ENCODE results near the gene PPP4R2. TPM values are rescaled to one million over a fixed set of nuclear protein-coding genes. Genes with fewer than 3 reads are reported as not detected.

Gene PPP4R2
- total RNA-seq, 4 donors from 2014 or later, result 31.0 to 60.5 (median 47.0) TPM

DNA sequence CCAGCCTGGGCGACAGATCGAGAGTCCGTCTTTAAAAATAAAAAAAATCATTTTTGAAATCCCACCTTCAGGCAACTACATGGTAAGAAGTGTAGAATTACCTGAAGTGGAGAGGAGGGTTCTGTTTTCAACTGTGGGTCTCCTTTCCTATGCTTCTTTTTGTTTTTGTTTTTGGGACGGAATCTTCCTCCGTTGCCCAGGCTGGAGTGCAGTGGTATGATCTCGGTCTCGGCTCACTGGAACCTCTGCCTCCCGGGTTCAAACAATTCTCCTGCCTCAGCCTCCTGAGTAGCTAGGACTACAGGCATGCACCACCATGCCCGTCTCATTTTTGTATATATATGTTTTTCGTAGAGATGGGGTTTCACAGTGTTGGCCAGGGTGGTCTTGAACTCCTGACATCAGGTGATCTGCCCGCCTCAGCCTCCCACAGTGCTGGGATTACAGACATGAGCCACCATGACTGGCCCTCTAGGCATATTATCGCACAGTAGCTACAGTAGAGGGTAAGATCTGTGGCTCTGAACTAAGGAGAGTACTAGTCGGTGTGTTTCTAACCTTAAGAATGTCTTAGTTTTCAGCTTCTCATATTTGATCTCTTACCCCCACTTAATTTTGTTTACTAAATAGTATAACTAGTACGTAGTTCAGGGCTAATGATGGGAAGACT is 73.3 kb downstream of the PPP4R2 start:
- no peak overlapping the region for H3K27ac ChIP-seq
- peaks cover 4 to 16% of the 10 kb centered on the region in 2 donors for H3K4me1 ChIP-seq
- intact Hi-C loops (cut with DNase I; ENCODE audit: low total_unique reads), result no loop called here
- in situ Hi-C loops (cut with MboI; ENCODE audit: low sequenced_read_pairs in 4 of 4), result loop anchor here (25.0 kb wide), 3 partner anchors 133 to 233 kb away; partner anchors contain the start of gene SHQ1 (in 2 of the 4)
- no peaks in the 10 kb centered on the region for H3K9me3 ChIP-seq
- H3K4me3 ChIP-seq, result no peak overlapping the region
- ATAC-seq (no peak), DNase-seq (no peak)
- no peak for TF ChIP-seq CTCF (IDR thresholded peaks at IDR 0.05 in 4 of 5, conservative IDR thresholded peaks at IDR 0.05 in 1 of 5)
- no peak for TF ChIP-seq POLR2A (IDR thresholded peaks at IDR 0.05)
- H3K27me3 ChIP-seq, result no peaks in the 10 kb centered on the region
- peaks cover 0 to 13% of the 10 kb centered on the region in 2 donors for H3K36me3 ChIP-seq

DNA sequence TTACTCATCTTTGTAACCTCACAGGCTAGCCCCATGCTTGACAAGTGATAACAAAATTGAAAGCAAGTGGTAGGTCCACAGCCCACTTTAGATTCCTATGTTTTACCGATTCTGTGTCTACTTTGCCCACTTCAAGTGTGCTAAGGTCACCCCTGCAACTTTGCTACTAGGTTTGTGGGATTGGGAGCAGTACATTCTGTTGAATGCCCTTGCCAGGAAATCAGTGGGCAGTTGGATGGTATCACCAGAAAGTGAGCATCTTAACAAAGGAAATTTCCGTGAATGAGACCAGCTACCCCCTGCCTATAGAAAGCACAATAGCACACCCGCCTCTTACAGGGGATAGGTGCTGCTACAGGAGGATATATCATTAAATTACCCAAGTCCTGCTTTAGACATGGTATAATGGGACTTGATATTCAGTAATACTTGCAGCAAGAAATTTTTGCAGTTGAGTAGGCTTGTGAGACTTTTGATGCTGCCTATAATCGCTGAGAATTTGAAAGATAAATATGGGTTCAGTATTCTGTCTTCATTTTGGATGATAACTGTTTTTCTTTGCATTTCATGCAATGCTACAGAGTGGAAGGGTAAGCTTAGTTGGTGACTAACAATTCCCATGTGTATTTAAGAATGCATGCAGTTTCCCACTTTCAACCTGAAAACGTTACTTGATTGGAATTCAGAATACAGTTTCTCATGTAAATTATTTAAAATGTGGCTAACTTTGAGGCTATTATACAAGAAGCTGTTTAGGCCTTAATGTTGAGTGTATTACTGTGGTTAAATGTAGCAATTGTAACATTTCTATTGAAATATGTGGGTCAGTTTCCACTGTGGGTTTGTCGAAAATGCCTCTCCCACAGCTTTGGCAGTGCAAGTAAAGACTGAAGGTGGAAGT is 74.3 kb downstream of the PPP4R2 start:
- in situ Hi-C loops (cut with MboI; ENCODE audit: low sequenced_read_pairs in 4 of 4), result loop anchor here (25.0 kb wide), 3 partner anchors 134 to 234 kb away; partner anchors contain the start of gene SHQ1 (in 2 of the 4)
- DNase-seq (no peak), ATAC-seq (no peak)
- no peaks in the 10 kb centered on the region for H3K27me3 ChIP-seq
- intact Hi-C loops (cut with DNase I; ENCODE audit: low total_unique reads), result no loop called here
- TF ChIP-seq CTCF (IDR thresholded peaks at IDR 0.05 in 4 of 5, conservative IDR thresholded peaks at IDR 0.05 in 1 of 5) (no peak), POLR2A (IDR thresholded peaks at IDR 0.05) (no peak)
- no peak overlapping the region for H3K27ac ChIP-seq
- H3K9me3 ChIP-seq, result no peaks in the 10 kb centered on the region
- peaks cover 4 to 16% of the 10 kb centered on the region in 2 donors for H3K4me1 ChIP-seq
- H3K4me3 ChIP-seq, result no peak overlapping the region
- H3K36me3 ChIP-seq, result peaks cover 0 to 5% of the 10 kb centered on the region in 2 donors

DNA sequence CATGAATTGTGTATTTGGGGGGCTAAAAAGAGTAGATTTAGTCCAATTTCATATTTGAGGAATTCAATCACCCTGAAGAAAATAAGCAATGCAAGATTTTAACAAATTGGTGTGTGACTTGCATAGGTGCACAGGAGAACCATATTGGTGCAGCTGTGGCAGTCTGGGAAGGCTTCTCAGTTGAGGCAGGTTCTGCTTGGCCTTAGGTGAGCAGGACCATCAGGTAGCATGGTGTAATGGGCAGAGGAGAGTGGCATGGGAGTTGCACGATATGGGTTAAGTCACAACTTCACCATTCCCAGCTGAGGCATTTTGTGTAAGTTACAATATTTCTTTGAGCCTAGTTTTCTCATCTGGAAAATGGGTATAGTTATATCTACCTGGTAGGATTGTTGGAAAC is 75.3 kb downstream of the PPP4R2 start:
- in situ Hi-C loops (cut with MboI; ENCODE audit: low sequenced_read_pairs in 4 of 4), result loop anchor here (25.0 kb wide), 3 partner anchors 135 to 235 kb away; partner anchors contain the start of gene SHQ1 (in 2 of the 4)
- H3K4me1 ChIP-seq, result peaks cover 4 to 16% of the 10 kb centered on the region in 2 donors
- no peaks in the 10 kb centered on the region for H3K27me3 ChIP-seq
- DNase-seq (no peak), ATAC-seq (no peak)
- TF ChIP-seq CTCF (IDR thresholded peaks at IDR 0.05 in 4 of 5, conservative IDR thresholded peaks at IDR 0.05 in 1 of 5), result no peak
- no peak for TF ChIP-seq POLR2A (IDR thresholded peaks at IDR 0.05)
- no peak overlapping the region for H3K4me3 ChIP-seq
- H3K9me3 ChIP-seq, result no peaks in the 10 kb centered on the region
- intact Hi-C loops (cut with DNase I; ENCODE audit: low total_unique reads), result no loop called here
- H3K27ac ChIP-seq, result no peak overlapping the region
- peaks cover 0 to 3% of the 10 kb centered on the region in 2 donors for H3K36me3 ChIP-seq

DNA sequence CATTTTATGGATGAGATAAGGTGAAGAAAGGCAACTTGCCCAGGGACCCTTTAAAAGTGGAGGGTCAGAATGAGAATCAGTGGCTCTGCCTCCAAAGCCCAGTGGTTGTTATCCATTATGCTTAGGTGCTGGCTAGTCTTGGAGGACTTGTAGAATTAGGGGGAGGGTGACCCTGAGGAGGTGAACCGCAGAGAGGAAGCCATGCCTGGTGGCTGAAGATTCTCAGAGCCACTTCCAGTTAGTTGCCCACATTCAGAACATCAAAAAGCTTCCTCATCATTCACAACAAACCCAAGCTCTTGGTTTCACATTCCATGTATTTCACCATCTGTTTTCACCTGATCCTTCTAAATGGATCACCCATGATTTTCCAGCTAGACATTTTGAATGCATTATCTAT is 76.0 kb downstream of the PPP4R2 start:
- Histone ChIP-seq H3K9me3 (no peaks in the 10 kb centered on the region), H3K4me3 (no peak overlapping the region), H3K36me3 (no peaks in the 10 kb centered on the region), H3K27me3 (no peaks in the 10 kb centered on the region), H3K27ac (peak overlapping the region in 2 of 4 donors; percentile 20 to 69), H3K4me1 (peaks cover 4 to 16% of the 10 kb centered on the region in 2 donors)
- TF ChIP-seq CTCF (IDR thresholded peaks at IDR 0.05 in 4 of 5, conservative IDR thresholded peaks at IDR 0.05 in 1 of 5) (no peak), POLR2A (IDR thresholded peaks at IDR 0.05) (no peak)
- intact Hi-C loops (cut with DNase I; ENCODE audit: low total_unique reads) (no loop called here), in situ Hi-C loops (cut with MboI; ENCODE audit: low sequenced_read_pairs in 4 of 4) (loop anchor here (25.0 kb wide), 3 partner anchors 135 to 235 kb away; partner anchors contain the start of gene SHQ1 (in 2 of the 4))
- ATAC-seq (peak in 1 of 2 donors; percentile 59), DNase-seq (no peak)
